ENCODE data around the gene RNF14.

The RNF14 gene

DNA sequence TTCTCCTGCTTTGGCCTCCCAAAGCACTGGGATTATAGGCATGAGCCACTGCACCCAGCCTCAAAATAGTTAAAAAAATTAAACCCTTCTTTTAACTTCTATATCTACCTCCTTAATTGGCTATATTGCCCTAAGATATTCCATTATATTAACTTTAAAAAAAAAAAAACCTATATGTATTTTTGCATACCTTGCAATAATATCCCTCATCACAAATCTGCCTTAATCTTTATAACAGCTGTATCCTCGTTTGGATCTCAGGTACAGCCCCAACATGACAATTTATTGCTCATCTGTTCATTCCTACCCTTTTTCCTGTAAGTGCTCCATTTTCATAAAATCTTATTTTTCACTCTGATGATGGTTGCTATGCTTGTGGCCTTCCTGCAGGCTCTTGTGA, 31.3 kb downstream of the RNF14 start:
- FAIRE-seq: no peak
- TF ChIP-seq, protein P1, sequence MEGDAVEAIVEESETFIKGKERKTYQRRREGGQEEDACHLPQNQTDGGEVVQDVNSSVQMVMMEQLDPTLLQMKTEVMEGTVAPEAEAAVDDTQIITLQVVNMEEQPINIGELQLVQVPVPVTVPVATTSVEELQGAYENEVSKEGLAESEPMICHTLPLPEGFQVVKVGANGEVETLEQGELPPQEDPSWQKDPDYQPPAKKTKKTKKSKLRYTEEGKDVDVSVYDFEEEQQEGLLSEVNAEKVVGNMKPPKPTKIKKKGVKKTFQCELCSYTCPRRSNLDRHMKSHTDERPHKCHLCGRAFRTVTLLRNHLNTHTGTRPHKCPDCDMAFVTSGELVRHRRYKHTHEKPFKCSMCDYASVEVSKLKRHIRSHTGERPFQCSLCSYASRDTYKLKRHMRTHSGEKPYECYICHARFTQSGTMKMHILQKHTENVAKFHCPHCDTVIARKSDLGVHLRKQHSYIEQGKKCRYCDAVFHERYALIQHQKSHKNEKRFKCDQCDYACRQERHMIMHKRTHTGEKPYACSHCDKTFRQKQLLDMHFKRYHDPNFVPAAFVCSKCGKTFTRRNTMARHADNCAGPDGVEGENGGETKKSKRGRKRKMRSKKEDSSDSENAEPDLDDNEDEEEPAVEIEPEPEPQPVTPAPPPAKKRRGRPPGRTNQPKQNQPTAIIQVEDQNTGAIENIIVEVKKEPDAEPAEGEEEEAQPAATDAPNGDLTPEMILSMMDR (IDR thresholded peaks at IDR 0.05; ENCODE audit: insufficient read depth, missing control alignments): no peak

DNA sequence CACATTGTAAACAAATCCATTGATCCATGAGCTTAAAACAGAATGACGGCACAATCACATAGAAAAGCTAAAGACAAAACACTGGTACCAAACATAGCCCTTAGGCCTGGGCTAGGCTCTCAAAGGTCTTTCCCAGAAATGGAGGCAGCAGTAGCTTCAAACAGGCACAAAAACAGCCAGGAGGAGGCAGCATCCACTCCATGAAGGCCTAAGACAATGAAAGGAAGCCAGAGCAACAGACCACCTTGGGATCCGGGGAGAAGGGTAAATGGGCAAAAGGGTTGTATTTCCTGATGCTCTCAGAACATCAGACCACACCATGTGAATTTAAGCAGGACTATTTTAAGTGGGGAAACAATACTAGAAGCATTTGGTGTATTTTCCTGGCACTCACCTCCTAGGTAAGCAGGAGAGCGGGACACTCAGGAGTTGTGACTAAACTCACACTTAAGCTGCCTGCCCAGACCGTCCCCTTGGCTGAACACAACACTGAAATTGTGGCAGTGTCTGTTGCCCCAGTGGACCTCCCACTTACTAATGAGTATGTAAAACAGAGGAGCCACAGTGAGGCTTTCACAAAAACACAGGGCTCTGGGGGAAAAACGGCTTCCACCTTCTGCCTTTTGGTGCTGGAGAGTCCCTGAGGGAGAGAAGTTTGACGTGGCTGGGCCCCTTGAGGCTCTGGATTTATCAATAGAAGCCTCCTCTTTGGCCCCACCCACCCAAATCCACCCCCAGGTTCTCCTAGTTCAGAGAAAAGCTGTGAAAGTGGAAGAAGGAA, 32.0 kb downstream of the RNF14 start:
- no peak for DNase-seq (ENCODE audit: insufficient read length, low spot score)
- TF ChIP-seq, protein P1 (IDR thresholded peaks at IDR 0.05; ENCODE audit: insufficient read depth, missing control alignments): peak; percentile 17
- FAIRE-seq: no peak

More for the DNA sequence above, 31.3 kb downstream of the RNF14 start:
- no peak for DNase-seq (ENCODE audit: insufficient read length, low spot score)

DNA sequence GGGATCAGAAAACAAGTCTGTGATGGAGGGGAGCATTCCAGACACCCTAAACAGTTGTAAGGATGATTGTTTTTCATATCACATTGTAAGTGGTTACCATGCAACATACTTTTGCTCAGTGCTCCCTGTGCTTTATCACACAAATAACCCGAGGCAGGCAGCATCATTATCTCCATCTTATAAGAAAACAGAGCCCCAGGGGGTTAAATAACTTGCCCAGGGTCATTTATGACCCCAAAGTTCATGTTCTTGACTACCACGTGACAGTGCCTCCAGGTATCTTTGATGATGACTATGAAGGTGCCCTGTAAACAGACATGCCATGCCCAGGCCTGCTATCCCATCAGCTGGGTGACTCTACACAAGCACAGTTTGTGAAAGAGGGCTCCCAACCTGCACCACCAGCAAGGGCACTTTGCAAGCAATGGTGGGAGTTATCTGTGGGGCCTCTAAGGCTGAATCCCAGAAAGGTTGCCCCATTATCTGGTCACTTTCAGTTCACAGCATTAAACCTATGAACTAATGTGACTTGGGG, 34.4 kb downstream of the RNF14 start:
- FAIRE-seq (no peak), DNase-seq (ENCODE audit: insufficient read length, low spot score) (no peak)
- TF ChIP-seq, protein P1 (IDR thresholded peaks at IDR 0.05; ENCODE audit: insufficient read depth, missing control alignments): no peak

DNA sequence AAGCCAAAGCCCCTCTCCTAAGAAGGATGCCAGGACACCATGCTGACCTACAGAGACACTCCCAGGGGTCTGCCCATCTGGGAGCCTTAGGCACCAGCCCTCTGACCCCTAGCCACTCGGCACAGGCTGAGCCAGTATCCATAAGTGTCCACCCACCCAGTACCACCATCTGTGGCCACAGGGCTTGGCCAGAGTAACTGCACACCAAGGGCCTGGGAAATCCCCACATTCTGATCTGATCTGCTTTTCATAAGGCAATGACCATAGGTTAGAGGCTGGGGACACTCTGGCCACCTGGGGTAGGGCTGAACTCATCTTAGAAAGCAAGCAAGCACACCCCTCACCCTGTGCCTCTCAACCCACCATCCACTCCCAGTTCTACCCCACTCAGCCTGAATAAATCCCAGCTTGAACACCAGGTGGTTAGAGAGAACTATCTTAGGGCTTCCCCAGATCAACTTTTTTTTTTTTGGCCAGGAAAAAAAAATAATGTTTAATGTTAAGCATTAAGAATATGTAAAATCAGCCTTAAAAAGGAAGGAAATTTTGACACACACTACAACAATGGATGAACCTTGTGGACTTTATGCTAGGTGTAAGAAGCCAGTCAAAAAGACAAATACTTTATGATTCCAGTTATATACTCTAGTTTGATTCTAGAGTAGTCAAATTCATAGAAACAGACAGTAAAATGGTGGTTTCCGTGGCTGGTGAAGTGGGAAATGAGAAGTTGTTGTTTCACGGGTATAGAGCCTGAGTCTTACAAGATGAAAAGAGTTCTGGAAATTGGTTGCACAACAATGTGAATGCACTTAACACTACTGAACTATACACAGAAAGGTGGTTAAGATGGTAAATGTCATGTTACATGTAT, 37.7 kb downstream of the RNF14 start:
- DNase-seq (ENCODE audit: insufficient read length, low spot score) (no peak), FAIRE-seq (no peak)
- TF ChIP-seq, protein P1 (IDR thresholded peaks at IDR 0.05; ENCODE audit: insufficient read depth, missing control alignments): no peak

DNA sequence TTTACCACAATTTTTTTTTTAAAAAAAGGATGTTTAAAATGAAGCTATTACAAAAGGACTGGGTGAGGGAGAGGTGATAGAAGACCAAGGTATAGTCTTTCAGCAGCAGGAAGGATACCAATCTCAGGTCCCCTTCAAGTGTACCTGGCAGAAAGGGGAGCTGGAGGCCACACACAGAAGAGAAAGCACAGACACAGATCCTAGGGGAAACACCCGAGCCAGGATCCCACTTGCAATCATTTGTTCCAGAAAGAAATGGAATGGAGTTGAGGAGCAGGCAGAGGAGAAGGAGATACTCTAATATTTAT, 38.3 kb downstream of the RNF14 start:
- no peak for DNase-seq (ENCODE audit: insufficient read length, low spot score)
- FAIRE-seq: no peak
- TF ChIP-seq, protein P1 (IDR thresholded peaks at IDR 0.05; ENCODE audit: insufficient read depth, missing control alignments): no peak

DNA sequence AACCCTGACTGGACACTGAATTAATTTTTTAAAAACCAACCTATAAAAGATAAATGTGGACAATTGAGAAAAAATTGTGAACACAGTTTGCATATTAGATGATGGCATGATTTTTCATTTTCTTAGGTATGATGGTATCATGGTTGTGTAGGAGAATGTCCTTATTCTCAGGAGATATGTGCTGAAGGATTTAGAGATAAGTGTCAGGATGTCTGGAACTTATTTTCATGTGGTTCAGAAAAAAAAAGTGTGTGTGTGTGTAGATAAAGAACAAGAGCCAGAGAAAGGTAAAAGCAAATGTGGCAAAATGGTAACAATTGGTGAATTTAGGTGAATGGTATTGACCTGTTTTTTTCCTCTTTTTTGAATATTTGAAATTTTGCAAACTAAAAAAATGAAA, 39.9 kb downstream of the RNF14 start:
- FAIRE-seq: no peak
- no peak for DNase-seq (ENCODE audit: insufficient read length, low spot score)
- TF ChIP-seq, protein P1 (IDR thresholded peaks at IDR 0.05; ENCODE audit: insufficient read depth, missing control alignments): no peak

Measured in D721Med (cell line).